ENCODE results near the gene SGF29. TPM values are rescaled to one million over a fixed set of nuclear protein-coding genes. Genes with fewer than 3 reads are reported as not detected.

The SGF29 gene
- total and polyA plus RNA-seq, 2 of the 8 experiments (the other 6 are each of a cell fraction or from before 2014, with no cell fraction given): 3.1 to 22.7 TPM

DNA sequence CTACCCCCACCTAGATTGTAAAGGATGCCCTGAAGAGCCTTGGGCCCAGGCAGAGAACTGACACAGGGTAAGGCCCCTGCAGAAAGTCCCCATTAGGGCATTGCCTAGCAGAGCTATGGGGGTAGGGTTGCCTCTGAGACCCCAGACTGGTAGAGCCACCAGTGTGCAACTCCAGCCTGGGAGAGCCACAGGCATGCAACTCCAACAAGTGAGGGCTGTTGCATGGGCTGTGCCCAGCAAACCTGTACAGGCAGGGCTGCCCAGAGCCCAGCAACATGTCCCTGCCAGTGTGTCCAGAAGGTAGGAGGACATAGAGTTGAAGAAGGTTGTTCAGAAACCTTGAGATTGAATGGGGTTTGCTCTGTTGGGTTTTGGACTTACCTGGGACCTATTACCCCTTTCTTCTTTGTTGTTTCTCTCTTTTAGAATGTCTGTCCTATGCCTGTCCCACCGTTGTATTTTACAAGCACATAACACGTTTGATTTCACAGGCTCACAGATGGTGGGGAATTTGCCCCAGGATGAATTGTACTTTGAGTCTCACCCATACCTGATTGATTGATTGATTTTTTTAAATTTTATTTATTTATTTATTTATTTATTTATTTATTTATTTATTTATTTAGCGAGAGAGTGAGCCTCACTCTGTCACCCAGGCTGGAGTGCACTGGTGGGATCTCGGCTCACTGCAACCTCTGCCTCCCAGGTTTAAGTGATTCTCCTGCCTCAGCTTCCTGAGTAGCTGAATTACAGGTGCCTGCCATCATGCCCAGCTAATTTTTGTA, 16.4 kb downstream of the SGF29 start (continued):
- TF ChIP-seq, protein P1, sequence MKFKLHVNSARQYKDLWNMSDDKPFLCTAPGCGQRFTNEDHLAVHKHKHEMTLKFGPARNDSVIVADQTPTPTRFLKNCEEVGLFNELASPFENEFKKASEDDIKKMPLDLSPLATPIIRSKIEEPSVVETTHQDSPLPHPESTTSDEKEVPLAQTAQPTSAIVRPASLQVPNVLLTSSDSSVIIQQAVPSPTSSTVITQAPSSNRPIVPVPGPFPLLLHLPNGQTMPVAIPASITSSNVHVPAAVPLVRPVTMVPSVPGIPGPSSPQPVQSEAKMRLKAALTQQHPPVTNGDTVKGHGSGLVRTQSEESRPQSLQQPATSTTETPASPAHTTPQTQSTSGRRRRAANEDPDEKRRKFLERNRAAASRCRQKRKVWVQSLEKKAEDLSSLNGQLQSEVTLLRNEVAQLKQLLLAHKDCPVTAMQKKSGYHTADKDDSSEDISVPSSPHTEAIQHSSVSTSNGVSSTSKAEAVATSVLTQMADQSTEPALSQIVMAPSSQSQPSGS (IDR thresholded peaks at IDR 0.05; ENCODE audit: low read length): no peak
- TF ChIP-seq MAFK (IDR thresholded peaks at IDR 0.05; ENCODE audit: low read depth, low read length) (no peak), TCF12 (IDR thresholded peaks at IDR 0.05; ENCODE audit: low read depth, low read length) (no peak), KDM4A (IDR thresholded peaks at IDR 0.05; ENCODE audit: low read depth, low read length, severe bottlenecking) (no peak)

All from H1 (cell line).